GM18526 (cell line): ENCODE measurements around the gene KCNQ5.

ENCODE experiments used
- POLR2A ChIP-seq: IDR thresholded peaks from 3 replicates; pipeline ENCODE4 v1.6.1; 2011; ENCODE audit not compliant: insufficient read length; ENCODE audit errors: extremely low read depth

Gene KCNQ5

GRCh38 chr6:72691249-72691648 is 69.4 kb downstream of the KCNQ5 start:
- no peak for TF ChIP-seq POLR2A

- no peak for TF ChIP-seq POLR2A
These were observed 74.2 kb downstream of the KCNQ5 start for GRCh38 chr6:72696055-72696454.

- no peak for TF ChIP-seq POLR2A
These were observed 77.3 kb downstream of the KCNQ5 start for GRCh38 chr6:72699159-72699558.

- no peak for TF ChIP-seq POLR2A
These were observed 80.6 kb downstream of the KCNQ5 start for GRCh38 chr6:72702421-72702820.

GRCh38 chr6:72703093-72703492 is 81.2 kb downstream of the KCNQ5 start:
- no peak for TF ChIP-seq POLR2A

GRCh38 chr6:72704979-72705378 is 83.1 kb downstream of the KCNQ5 start:
- TF ChIP-seq POLR2A = no peak

GRCh38 chr6:72709431-72709830 is 87.6 kb downstream of the KCNQ5 start:
- TF ChIP-seq POLR2A = no peak

- no peak for TF ChIP-seq POLR2A
These were observed 89.9 kb downstream of the KCNQ5 start for GRCh38 chr6:72711731-72712130.

- no peak for TF ChIP-seq POLR2A
These were observed 91.0 kb downstream of the KCNQ5 start for GRCh38 chr6:72712910-72713309.

GRCh38 chr6:72715119-72715518 is 93.3 kb downstream of the KCNQ5 start:
- no peak for TF ChIP-seq POLR2A

- TF ChIP-seq POLR2A = no peak
These were observed 95.1 kb downstream of the KCNQ5 start for GRCh38 chr6:72716916-72717315.

- no peak for TF ChIP-seq POLR2A
These were observed 98.6 kb downstream of the KCNQ5 start for GRCh38 chr6:72720464-72720863.

GRCh38 chr6:72721346-72721745 is 99.5 kb downstream of the KCNQ5 start:
- no peak for TF ChIP-seq POLR2A

- TF ChIP-seq POLR2A = no peak
These were observed 102.7 kb downstream of the KCNQ5 start for GRCh38 chr6:72724545-72724944.

GRCh38 chr6:72728706-72729343 is 107.0 kb downstream of the KCNQ5 start:
- TF ChIP-seq POLR2A = no peak

GRCh38 chr6:72733045-72733444 is 111.2 kb downstream of the KCNQ5 start:
- no peak for TF ChIP-seq POLR2A

GRCh38 chr6:72738091-72738490 is 116.2 kb downstream of the KCNQ5 start:
- TF ChIP-seq POLR2A = no peak
